GM18520 (cell line): ENCODE measurements around the gene AWAT2.
"Not testable (repeated sequence)": the region's sequence is repeated elsewhere in the genome, so short reads cannot be mapped to it uniquely, and the experiment has no call there.

Experiments
- ATAC-seq: cut with Tn5 transposase; IDR thresholded peaks from one replicate; pipeline ENCODE4 v1.9.1; 2021; ENCODE audit not compliant: unreplicated experiment

Gene AWAT2

GRCh38 chrX:70001708-70002341 lies 47.9 kb downstream of the AWAT2 start:
- ATAC-seq = no peak

DNA sequence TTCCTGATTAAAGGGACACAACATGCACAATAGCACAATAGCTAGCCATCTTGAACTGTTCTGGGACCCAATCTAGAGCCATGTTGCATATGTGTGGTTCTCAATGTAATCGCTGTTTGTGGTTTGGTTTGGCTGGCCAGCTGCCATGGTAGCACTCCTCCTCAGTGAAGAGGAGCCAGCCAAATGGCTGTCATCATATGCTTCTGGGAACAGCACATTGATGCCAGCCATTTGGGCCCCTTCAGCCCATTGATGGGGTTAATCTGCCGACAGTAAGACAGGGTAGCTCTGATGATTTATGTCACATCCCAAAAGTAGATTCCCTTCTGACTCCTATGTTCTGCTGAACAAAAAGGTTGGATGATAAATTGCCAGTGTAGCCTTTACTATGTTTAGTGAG lies 48.5 kb downstream of the AWAT2 start:
- ATAC-seq = no peak

DNA sequence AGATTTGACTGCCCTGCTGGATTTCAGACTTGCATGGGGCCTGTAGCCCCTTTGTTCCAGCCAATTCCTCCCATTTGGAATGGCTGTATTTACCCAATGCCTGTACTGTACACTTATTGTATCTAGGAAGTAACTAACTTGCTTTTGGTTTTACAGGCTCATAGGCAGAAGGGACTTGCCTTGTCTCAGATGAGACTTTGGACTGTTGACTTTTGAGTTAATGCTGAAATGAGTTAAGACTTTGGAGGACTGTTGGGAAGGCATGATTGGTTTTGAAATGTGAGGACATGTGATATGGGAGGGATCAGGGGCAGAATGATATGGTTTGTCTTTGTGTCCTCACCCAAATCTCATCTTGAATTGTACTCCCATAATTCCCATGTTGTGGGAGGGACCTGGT lies 51.4 kb downstream of the AWAT2 start:
- ATAC-seq = not testable (repeated sequence)

DNA sequence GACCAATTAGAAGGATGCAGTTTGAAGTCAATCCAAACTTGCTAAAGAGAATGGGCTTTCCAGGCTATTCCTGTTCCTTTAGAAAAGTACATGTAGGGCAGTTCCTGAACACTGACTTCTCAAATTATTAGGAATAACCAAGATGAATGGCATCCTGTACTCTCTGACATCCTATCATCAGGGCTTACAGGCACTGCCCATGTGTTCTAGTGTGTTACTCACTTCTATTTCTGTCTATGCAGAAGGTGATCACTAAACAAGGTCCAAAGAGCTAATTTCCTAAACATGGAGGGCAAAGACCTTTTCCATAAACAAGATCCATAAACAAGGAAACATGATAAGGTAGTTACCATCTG lies 53.6 kb downstream of the AWAT2 start:
- no peak for ATAC-seq

- ATAC-seq = no peak
Observed at GRCh38 chrX:69995362-69996112, 54.2 kb downstream of the AWAT2 start.

- ATAC-seq = no peak
Observed at GRCh38 chrX:69993494-69993893, 56.2 kb downstream of the AWAT2 start.

DNA sequence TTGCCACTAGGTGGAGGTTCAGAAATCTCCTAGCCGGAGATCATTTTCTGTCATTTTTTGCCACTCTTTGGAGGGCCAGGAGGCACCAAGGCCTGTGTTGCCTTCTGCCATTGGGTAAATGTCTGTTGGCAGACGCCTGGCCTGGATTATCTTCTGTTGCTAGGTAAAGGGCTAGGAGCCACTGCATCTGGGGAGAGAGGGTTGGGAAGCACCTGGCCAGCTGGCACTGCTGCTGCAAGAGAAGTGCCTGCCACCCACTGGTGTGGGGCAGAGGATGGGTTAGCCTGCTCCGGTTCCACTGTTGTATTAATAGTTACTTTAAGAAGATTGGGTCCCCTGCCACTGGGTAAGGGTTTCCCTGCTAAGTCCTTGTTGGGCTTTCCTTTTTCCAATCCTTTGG lies 58.1 kb downstream of the AWAT2 start:
- no peak for ATAC-seq
